ENCODE results near the gene SF3B2.

The SF3B2 gene

GRCh38 chr11:66037327-66037726 is 14.8 kb upstream of the SF3B2 start:
- DNase-seq (ENCODE audit: low read depth): no peak
- H3K4me3 ChIP-seq (ENCODE audit: low read depth, low read length): no peak overlapping the region
- no peak for TF ChIP-seq POLR2A (IDR thresholded peaks at IDR 0.05; ENCODE audit: extremely low read depth, insufficient read length)
- no peak for TF ChIP-seq CTCF (IDR thresholded peaks at IDR 0.05; ENCODE audit: low read depth, low read length)
- no peak for TF ChIP-seq MYC (IDR thresholded peaks at IDR 0.05; ENCODE audit: low read depth, low read length)
- no peak for TF ChIP-seq MAX (IDR thresholded peaks at IDR 0.05; ENCODE audit: low read depth, low read length)

- TF ChIP-seq POLR2A (IDR thresholded peaks at IDR 0.05; ENCODE audit: extremely low read depth, insufficient read length): no peak
- TF ChIP-seq MAX (IDR thresholded peaks at IDR 0.05; ENCODE audit: low read depth, low read length): no peak
- no peak for TF ChIP-seq CTCF (IDR thresholded peaks at IDR 0.05; ENCODE audit: low read depth, low read length)
- no peak for TF ChIP-seq MYC (IDR thresholded peaks at IDR 0.05; ENCODE audit: low read depth, low read length)
- no peak for DNase-seq (ENCODE audit: low read depth)
- no peak overlapping the region for H3K4me3 ChIP-seq (ENCODE audit: low read depth, low read length)
Observed at GRCh38 chr11:66039765-66040164, 12.4 kb upstream of the SF3B2 start.

- TF ChIP-seq POLR2A (IDR thresholded peaks at IDR 0.05; ENCODE audit: extremely low read depth, insufficient read length) (no peak), CTCF (IDR thresholded peaks at IDR 0.05; ENCODE audit: low read depth, low read length) (no peak), MAX (IDR thresholded peaks at IDR 0.05; ENCODE audit: low read depth, low read length) (no peak), MYC (IDR thresholded peaks at IDR 0.05; ENCODE audit: low read depth, low read length) (no peak)
- H3K4me3 ChIP-seq (ENCODE audit: low read depth, low read length): no peak overlapping the region
- no peak for DNase-seq (ENCODE audit: low read depth)
Observed at GRCh38 chr11:66042227-66042995, 9.8 kb upstream of the SF3B2 start.

GRCh38 chr11:66042996-66043906 is 8.9 kb upstream of the SF3B2 start:
- no peak for DNase-seq (ENCODE audit: low read depth)
- TF ChIP-seq MYC (IDR thresholded peaks at IDR 0.05; ENCODE audit: low read depth, low read length) (no peak), POLR2A (IDR thresholded peaks at IDR 0.05; ENCODE audit: extremely low read depth, insufficient read length) (no peak), MAX (IDR thresholded peaks at IDR 0.05; ENCODE audit: low read depth, low read length) (no peak), CTCF (IDR thresholded peaks at IDR 0.05; ENCODE audit: low read depth, low read length) (no peak)
- no peak overlapping the region for H3K4me3 ChIP-seq (ENCODE audit: low read depth, low read length)

GRCh38 chr11:66044757-66045156 is 7.4 kb upstream of the SF3B2 start:
- no peak for DNase-seq (ENCODE audit: low read depth)

More at GRCh38 chr11:66044757-66045156, 7.4 kb upstream of the SF3B2 start:
- TF ChIP-seq MYC (IDR thresholded peaks at IDR 0.05; ENCODE audit: low read depth, low read length) (no peak), CTCF (IDR thresholded peaks at IDR 0.05; ENCODE audit: low read depth, low read length) (no peak), POLR2A (IDR thresholded peaks at IDR 0.05; ENCODE audit: extremely low read depth, insufficient read length) (no peak), MAX (IDR thresholded peaks at IDR 0.05; ENCODE audit: low read depth, low read length) (no peak)
- no peak overlapping the region for H3K4me3 ChIP-seq (ENCODE audit: low read depth, low read length)

Measured in NB4 (cell line).